A549 (cell line): ENCODE data around the gene KAT2A. TPM values are rescaled to one million over a fixed set of nuclear protein-coding genes. Genes with fewer than 3 reads are reported as not detected.

Experiments
- ATAC-seq, 2 experiments: fragments of 200-7000 bp in 1 of 2; fragments of >200 bp in 1 of 2; cut with Nextera tagmentation in 1 of 2; cut with Tn5 transposase in 1 of 2; 3 replicates each; pipeline versions ENCODE4 v1.8.0 to v1.9.1; 2018 to 2020; ENCODE audit warnings: mild to moderate bottlenecking in 1 of 2, moderate library complexity in 1 of 2
- CTCF ChIA-PET: fragments of 300-600 bp; sonication (Branson Sonifier 250); formaldehyde crosslinking; extraction: SDS; loops from one replicate; lab custom pipeline; 2021; ENCODE audit warnings: antibody characterized with exemption, inconsistent platforms; lab: Yijun Ruan, JAX
- POLR2A ChIA-PET: fragments of 350-600 bp; formaldehyde crosslinking; extraction: SDS; loops from one replicate; lab custom pipeline; 2021; ENCODE audit warnings: antibody characterized with exemption, inconsistent platforms; lab: Yijun Ruan, JAX
- DNase-seq, 2 experiments: peaks; one replicate each; pipeline versions ENCODE4 v3.0.0 to v3.0.0-alpha.2; 2011 to 2016; ENCODE audit warnings: low read depth in 1 of 2, low spot score in 1 of 2
- FAIRE-seq: peaks from 2 replicates; lab custom pipeline; 2011; peaks lifted over from hg19 to GRCh38; lab: Jason Lieb, UNC
- H3K27ac ChIP-seq, 2 experiments: fragments of >200 bp; sonication (Bioruptor Twin); formaldehyde crosslinking; 3 replicates each; pipeline ENCODE4 v1.5.1; 2016 to 2017
- H3K4me1 ChIP-seq: fragments of >200 bp; sonication (Bioruptor Twin); formaldehyde crosslinking; 3 replicates; pipeline ENCODE4 v1.6.1; 2016
- H3K4me2 ChIP-seq: fragments of >200 bp; sonication (Bioruptor Twin); formaldehyde crosslinking; 3 replicates; pipeline ENCODE4 v1.6.1; 2016
- H3K4me3 ChIP-seq: fragments of >200 bp; sonication (Bioruptor Twin); formaldehyde crosslinking; 3 replicates; pipeline ENCODE4 v1.5.1; 2016
- H3K9me3 ChIP-seq: fragments of >200 bp; sonication (Bioruptor Twin); formaldehyde crosslinking; 3 replicates; pipeline ENCODE4 v1.6.1; 2016
- CBX2 ChIP-seq: fragments of 200-600 bp; sonication (generic); IDR thresholded peaks from 2 replicates; pipeline ENCODE4 v1.6.1; 2016; ENCODE audit warnings: low read depth, mild to moderate bottlenecking, borderline replicate concordance
- CBX8 ChIP-seq: fragments of 200-600 bp; sonication (generic); IDR thresholded peaks from 2 replicates; pipeline ENCODE4 v1.6.1; 2016
- CEBPB ChIP-seq, 2 experiments: fragments of >200 bp in 1 of 2; sonication (Bioruptor Twin) in 1 of 2; formaldehyde crosslinking in 1 of 2; IDR thresholded peaks; 2 replicates each; pipeline ENCODE4 v1.6.1; 2012 to 2016
- CHD4 ChIP-seq: fragments of 200-600 bp; sonication (generic); IDR thresholded peaks from 2 replicates; pipeline ENCODE4 v1.6.1; 2016; ENCODE audit warnings: antibody characterized with exemption, mild to moderate bottlenecking, borderline replicate concordance
- EP300 ChIP-seq, 2 experiments: fragments of >200 bp; sonication (Bioruptor Twin); formaldehyde crosslinking; IDR thresholded peaks; 2 replicates in 1 of 2; 3 replicates in 1 of 2; pipeline ENCODE4 v1.6.1; 2016 to 2017
- ESRRA ChIP-seq: fragments of 150-350 bp; IDR thresholded peaks from 2 replicates; pipeline ENCODE4 v1.6.1; 2014; ENCODE audit warnings: mild to moderate bottlenecking, low read length, borderline replicate concordance
- HDAC2 ChIP-seq: fragments of 200-600 bp; sonication (generic); IDR thresholded peaks from 2 replicates; pipeline ENCODE4 v1.6.1; 2016
- HEYL ChIP-seq: fragments of 250-450 bp; sonication (Bioruptor Pico); IDR thresholded peaks from 2 replicates; pipeline ENCODE4 v1.8.0; 2021; ENCODE audit warnings: mild to moderate bottlenecking, moderate library complexity
- HOXA7 ChIP-seq: fragments of 250-450 bp; sonication (Bioruptor Pico); IDR thresholded peaks from 2 replicates; pipeline ENCODE4 v1.5.0; 2020; ENCODE audit warnings: mild to moderate bottlenecking, moderate library complexity
- HOXB5 ChIP-seq: fragments of 250-450 bp; sonication (Bioruptor Pico); IDR thresholded peaks from 2 replicates; pipeline ENCODE4 v1.5.0; 2020; ENCODE audit warnings: mild to moderate bottlenecking, moderate library complexity
- JUNB ChIP-seq: fragments of >200 bp; sonication (Bioruptor Twin); formaldehyde crosslinking; IDR thresholded peaks from 2 replicates; pipeline ENCODE4 v1.6.1; 2016
- KDM1A ChIP-seq: fragments of 200-600 bp; sonication (generic); IDR thresholded peaks from 2 replicates; pipeline ENCODE4 v1.6.1; 2016; ENCODE audit warnings: low read depth, mild to moderate bottlenecking
- KDM5A ChIP-seq: fragments of 200-600 bp; sonication (generic); IDR thresholded peaks from 2 replicates; pipeline ENCODE4 v1.6.1; 2016; ENCODE audit warnings: antibody characterized with exemption, mild to moderate bottlenecking
- MAZ ChIP-seq: fragments of 150-350 bp; IDR thresholded peaks from 2 replicates; pipeline ENCODE4 v1.6.1; 2014; ENCODE audit warnings: antibody characterized with exemption, low read depth, low read length, borderline replicate concordance
- NR3C1 ChIP-seq: fragments of >200 bp; sonication (Bioruptor Twin); formaldehyde crosslinking; IDR thresholded peaks from 3 replicates; pipeline ENCODE4 v1.6.1; 2017
- PHF8 ChIP-seq: fragments of 200-600 bp; sonication (generic); IDR thresholded peaks from 2 replicates; pipeline ENCODE4 v1.6.1; 2016; ENCODE audit warnings: low read depth, mild to moderate bottlenecking, antibody characterized with exemption, moderate library complexity, borderline replicate concordance
- RAD21 ChIP-seq, 2 experiments: fragments of >200 bp in 1 of 2; sonication (Bioruptor Twin) in 1 of 2; formaldehyde crosslinking in 1 of 2; IDR thresholded peaks in 1 of 2; conservative IDR thresholded peaks in 1 of 2; 2 replicates in 1 of 2; 3 replicates in 1 of 2; pipeline ENCODE4 v1.6.1; 2012 to 2018; ENCODE audit warnings: inconsistent platforms in 1 of 2
- RARB ChIP-seq: fragments of 250-450 bp; sonication (Bioruptor Pico); IDR thresholded peaks from 2 replicates; pipeline ENCODE4 v1.8.0; 2021; ENCODE audit warnings: mild to moderate bottlenecking, moderate library complexity
- RFX5 ChIP-seq: fragments of 450-650 bp; IDR thresholded peaks from 2 replicates; pipeline ENCODE4 v1.7.1; 2014; ENCODE audit warnings: antibody characterized with exemption, mild to moderate bottlenecking, moderate library complexity
- SMC3 ChIP-seq: fragments of >200 bp; sonication (Bioruptor Twin); formaldehyde crosslinking; IDR thresholded peaks from 3 replicates; pipeline ENCODE4 v1.6.1; 2018; ENCODE audit warnings: inconsistent platforms
- ZFP36 ChIP-seq: fragments of 450-650 bp; IDR thresholded peaks from 2 replicates; pipeline ENCODE4 v1.6.1; 2014; ENCODE audit warnings: borderline replicate concordance; ENCODE audit not compliant: partially characterized antibody
- WGBS: methylation state at CpG from one replicate; pipeline ENCODE4 v1.1.6; 2017; ENCODE audit errors: missing lambda C conversion rate; 5-methylcytosine and 5-hydroxymethylcytosine counted together
- polyA plus RNA-seq, 4 experiments: library from polyadenylated mRNA; depleted of rRNA in 3 of 4; stranded (reverse); fragments of >200 nt; fragmentation: RNase III in 1 of 4; extraction: RNeasy Plus Mini Kit Qiagen cat#74134 plus additional on column Dnase treatment in 1 of 4; gene quantifications; 2 replicates in 3 of 4; 3 replicates in 1 of 4; pipeline ENCODE4 v1.2.3, GENCODE V29; 2011 to 2017
- TF ChIP-seq, protein P1 (sequence below): IDR thresholded peaks from 2 replicates; pipeline ENCODE4 v1.6.1; 2012
- TF ChIP-seq, protein P2 (sequence below): fragments of >200 bp; sonication (Bioruptor Twin); formaldehyde crosslinking; IDR thresholded peaks from 2 replicates; pipeline ENCODE4 v1.6.1; 2016

Gene KAT2A
- polyA plus RNA-seq, 2 of the 4 experiments (the other 2 are of a cell fraction) = 42.2 to 68.1 TPM

DNA sequence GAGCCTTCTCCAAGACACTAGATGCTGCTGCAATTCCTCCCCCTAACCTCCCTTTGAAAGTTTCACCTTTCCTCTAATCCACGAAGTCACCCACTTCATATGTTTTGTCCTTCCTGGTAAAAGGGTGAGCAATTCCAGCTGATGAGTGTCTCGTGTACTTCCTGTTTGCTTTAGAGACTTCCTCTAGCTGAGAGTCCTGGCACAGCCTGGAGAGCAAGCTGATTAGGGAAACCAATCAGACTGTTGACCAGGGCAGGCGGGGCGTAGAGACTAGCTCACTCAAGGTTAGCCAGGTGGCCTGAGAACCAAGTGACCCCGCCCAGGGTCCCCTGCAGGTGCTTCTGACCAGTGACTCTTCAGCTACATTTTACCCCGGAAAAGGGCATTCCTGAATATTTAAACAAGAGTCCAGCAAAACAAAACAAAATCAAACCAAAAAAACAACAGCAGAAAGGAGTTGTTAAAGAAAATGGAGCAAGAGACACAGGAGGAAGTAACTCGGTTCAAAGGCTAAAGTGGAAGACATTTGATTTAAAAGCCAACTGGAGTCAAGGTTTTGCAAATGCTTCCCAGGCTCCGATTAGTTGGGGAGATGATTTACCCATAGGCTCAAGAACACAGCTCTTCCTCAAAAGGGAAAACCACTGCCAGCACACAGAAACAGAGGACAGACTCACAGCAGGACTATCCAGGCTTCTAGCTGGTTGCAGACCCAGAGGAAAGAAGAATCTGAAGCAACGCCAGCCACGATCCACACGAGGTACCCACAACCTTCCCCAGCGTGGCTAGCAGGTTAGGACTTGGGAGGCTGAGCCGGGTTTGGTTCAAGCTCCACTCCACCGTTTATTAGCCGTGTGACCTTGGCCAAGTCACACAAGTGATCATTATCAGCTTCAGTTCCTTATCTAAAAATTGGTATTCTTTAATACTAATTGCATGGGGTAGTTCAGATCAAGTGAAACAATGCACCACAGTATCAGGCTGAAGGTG is 14.8 kb upstream of the KAT2A start (continued):
- TF ChIP-seq PHF8 = no peak
- TF ChIP-seq NR3C1 = no peak

DNA sequence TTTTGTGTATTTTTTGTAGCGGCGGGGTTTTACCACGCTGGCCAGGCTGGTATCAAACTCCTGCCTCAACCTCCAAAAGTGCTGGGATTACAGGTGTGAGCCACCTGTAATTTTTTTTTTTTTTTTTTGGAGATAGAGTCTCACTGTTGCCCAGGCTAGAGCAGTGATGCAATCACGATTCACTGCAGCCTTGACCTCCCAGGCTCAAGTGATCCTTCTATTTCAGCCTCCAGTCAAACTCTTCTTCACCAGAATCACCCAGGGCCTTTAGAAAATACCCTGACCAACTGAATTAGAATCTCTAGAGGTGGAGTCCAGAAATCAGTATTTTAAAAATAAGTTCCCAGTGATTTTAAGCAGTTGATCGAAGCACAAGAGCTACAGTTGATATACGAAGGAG is 14.0 kb upstream of the KAT2A start:
- TF ChIP-seq, protein P1, sequence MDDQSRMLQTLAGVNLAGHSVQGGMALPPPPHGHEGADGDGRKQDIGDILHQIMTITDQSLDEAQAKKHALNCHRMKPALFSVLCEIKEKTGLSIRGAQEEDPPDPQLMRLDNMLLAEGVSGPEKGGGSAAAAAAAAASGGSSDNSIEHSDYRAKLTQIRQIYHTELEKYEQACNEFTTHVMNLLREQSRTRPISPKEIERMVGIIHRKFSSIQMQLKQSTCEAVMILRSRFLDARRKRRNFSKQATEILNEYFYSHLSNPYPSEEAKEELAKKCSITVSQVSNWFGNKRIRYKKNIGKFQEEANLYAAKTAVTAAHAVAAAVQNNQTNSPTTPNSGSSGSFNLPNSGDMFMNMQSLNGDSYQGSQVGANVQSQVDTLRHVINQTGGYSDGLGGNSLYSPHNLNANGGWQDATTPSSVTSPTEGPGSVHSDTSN = no peak
- TF ChIP-seq HOXB5 (CRISPR knock-in tag) (no peak), RFX5 (no peak), ESRRA (no peak), KDM1A (no peak), HOXA7 (CRISPR knock-in tag) (no peak), RARB (CRISPR knock-in tag) (no peak), ZFP36 (no peak), KDM5A (no peak), MAZ (no peak), HDAC2 (no peak), NR3C1 (no peak), SMC3 (no peak), RAD21 (conservative IDR thresholded peaks at IDR 0.05 in 1 of 2, IDR thresholded peaks at IDR 0.05 in 1 of 2) (no peak), CEBPB (IDR thresholded peaks at IDR 0.05) (no peak)
- TF ChIP-seq, all 56 proteins: peak for 0
- Histone ChIP-seq H3K4me2 (peak overlapping the region; percentile 36), H3K4me1 (peaks cover 37% of the 10 kb centered on the region), H3K4me3 (no peak overlapping the region), H3K27ac (peak overlapping the region; percentile 41 to 68; a peak in 5 of 6 replicates), H3K9me3 (no peaks in the 10 kb centered on the region)
- WGBS = 88% methylated on average over 6 of the region's 6 CpGs
- DNase-seq (no peak), ATAC-seq (no peak), FAIRE-seq (no peak)
- ChIA-PET CTCF (interaction anchor here (1.1 to 4.2 kb wide), 11 partner anchors 7 to 392 kb away, joined by 3 to 15 read pairs (median 5); partner anchors contain the start of genes HSPB9, KCNH4, NKIRAS2 and STAT3), POLR2A (interaction anchor here (0.6 to 1.0 kb wide), 2 partner anchors 14 to 316 kb away, joined by 3 to 4 read pairs; partner anchors contain the start of gene KAT2A)

DNA sequence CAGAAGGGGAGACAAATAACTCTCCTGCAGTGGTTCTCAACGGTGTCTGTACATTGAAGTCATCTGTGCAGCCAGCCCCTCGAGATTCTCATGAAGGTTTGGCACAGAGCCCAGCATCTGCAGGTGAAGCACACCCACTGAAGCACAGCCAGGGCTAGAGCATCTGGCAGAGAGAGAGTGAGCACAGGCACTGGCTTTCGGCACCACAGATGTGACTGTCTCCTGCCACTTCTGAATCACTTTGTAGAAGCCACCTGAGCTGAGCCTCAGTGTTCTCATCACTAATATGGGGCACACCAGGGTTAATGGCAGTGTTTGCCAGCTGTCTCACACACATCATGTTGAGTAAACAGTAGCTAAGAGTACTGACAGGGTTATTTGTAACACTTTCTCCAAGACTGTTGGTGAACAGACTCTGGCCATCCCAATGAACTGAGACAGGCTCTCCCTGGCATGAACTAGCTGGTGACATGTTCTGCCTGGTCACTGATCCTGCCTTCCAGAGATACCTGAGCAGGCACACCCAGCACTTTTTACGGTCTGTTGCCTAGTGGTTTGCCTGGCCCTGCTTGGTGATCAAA is 12.4 kb upstream of the KAT2A start:
- Histone ChIP-seq H3K27ac (no peak overlapping the region), H3K4me3 (no peak overlapping the region)
- FAIRE-seq (no peak), DNase-seq (no peak), ATAC-seq (no peak)
- POLR2A ChIA-PET = interaction anchor here (1.0 kb wide), 1 partner anchor 12 kb away, joined by 6 read pairs; the partner anchor contains the start of gene KAT2A
- CTCF ChIA-PET = interaction anchor here (0.6 to 8.1 kb wide), 10 partner anchors 8 to 170 kb away, joined by 3 to 84 read pairs (median 6); partner anchors contain the start of genes KAT2A, KCNH4 and NKIRAS2
- no peak for TF ChIP-seq HEYL (CRISPR knock-in tag)
- TF ChIP-seq RFX5 = no peak
- TF ChIP-seq JUNB = no peak
- TF ChIP-seq, all 56 proteins: peak for 0
- 56% methylated on average over 4 of the region's 4 CpGs for WGBS
- Histone ChIP-seq H3K4me1 (peaks cover 37% of the 10 kb centered on the region), H3K9me3 (no peaks in the 10 kb centered on the region), H3K4me2 (0 out of 3 replicates have a peak overlapping the region, but pooled peaks have one; percentile 8)

DNA sequence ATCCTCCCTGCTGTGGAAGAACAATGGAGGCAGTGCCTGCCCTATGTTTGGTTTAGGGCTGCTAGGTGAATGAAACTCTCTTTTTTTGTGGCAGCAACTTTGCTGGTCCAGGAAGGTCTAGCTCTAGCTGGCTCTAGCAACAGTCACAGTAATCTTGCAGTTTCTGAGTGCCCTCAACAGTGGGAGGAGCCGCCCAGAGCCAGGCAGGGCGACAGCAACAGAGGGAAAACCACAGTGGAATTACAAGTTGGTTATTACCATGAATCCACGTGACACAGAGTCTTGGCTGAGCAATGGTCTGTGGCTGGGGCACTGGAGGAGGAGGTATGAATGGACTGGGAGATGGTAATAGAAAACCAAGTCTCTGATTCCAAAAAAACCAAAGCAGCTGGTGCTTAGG is 11.8 kb upstream of the KAT2A start:
- H3K4me2 ChIP-seq = no peak overlapping the region

More for the DNA sequence above, 11.8 kb upstream of the KAT2A start:
- TF ChIP-seq HDAC2 (no peak), CHD4 (no peak), CBX8 (no peak), CBX2 (no peak), EP300 (IDR thresholded peaks at IDR 0.05) (no peak)
- TF ChIP-seq, protein P1 = no peak
- TF ChIP-seq, protein P2, sequence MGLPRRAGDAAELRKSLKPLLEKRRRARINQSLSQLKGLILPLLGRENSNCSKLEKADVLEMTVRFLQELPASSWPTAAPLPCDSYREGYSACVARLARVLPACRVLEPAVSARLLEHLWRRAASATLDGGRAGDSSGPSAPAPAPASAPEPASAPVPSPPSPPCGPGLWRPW = no peak
- Histone ChIP-seq H3K4me3 (no peak overlapping the region), H3K4me1 (peaks cover 37% of the 10 kb centered on the region), H3K27ac (no peak overlapping the region), H3K9me3 (no peaks in the 10 kb centered on the region)
- POLR2A ChIA-PET = interaction anchor here (1.0 kb wide), 1 partner anchor 12 kb away, joined by 6 read pairs; the partner anchor contains the start of gene KAT2A
- WGBS = 87% methylated on average over 3 of the region's 3 CpGs
- FAIRE-seq = no peak
- no peak for DNase-seq
- no peak for ATAC-seq
- CTCF ChIA-PET = interaction anchor here (0.5 to 8.1 kb wide), 10 partner anchors 9 to 934 kb away, joined by 3 to 84 read pairs (median 5); partner anchors contain the start of genes KAT2A and KCNH4
